OCI-LY1 (cell line): Measurements from ENCODE around the gene TMEM151A.

Experiments used
- CTCF ChIP-seq: fragments of 200-600 bp; sonication (generic), shearing (Covaris generic); IDR thresholded peaks from 2 replicates; pipeline ENCODE4 v1.5.1; 2017; ENCODE audit warnings: mild to moderate bottlenecking, antibody characterized with exemption, low read length, moderate library complexity, mixed read lengths
- EZH2 ChIP-seq: fragments of 200-600 bp; sonication (generic), shearing (Covaris generic); IDR thresholded peaks from 2 replicates; pipeline ENCODE4 v1.8.0; 2017; ENCODE audit warnings: borderline replicate concordance, mixed run types, mild to moderate bottlenecking, antibody characterized with exemption, low read length, moderate library complexity, mixed read lengths

- TF ChIP-seq CTCF (no peak), EZH2 (no peak)
Observed at GRCh38 chr11:66285250-66285947, 6.3 kb upstream of the TMEM151A start.
